Lower lobe of right lung (tissue), 2 donors: ENCODE data around the gene KIF3A. TPM values are rescaled to one million over a fixed set of nuclear protein-coding genes. Genes with fewer than 3 reads are reported as not detected.

Experiments used
- ATAC-seq, 2 donors: fragments of 200-7000 bp; cut with Tn5 transposase; one replicate each; pipeline ENCODE4 v1.9.1; 2020 to 2022; ENCODE audit warnings: mild to moderate bottlenecking in 2 of 2, moderate library complexity in 2 of 2
- DNase-seq: peaks from one replicate; pipeline ENCODE4 v3.0.0-alpha.2; 2020
- H3K27ac ChIP-seq: fragments of 200-600 bp; one replicate; pipeline ENCODE4 v1.8.0; 2022
- H3K27me3 ChIP-seq: fragments of 200-600 bp; one replicate; pipeline ENCODE4 v1.8.0; 2022; ENCODE audit warnings: low read depth
- H3K36me3 ChIP-seq: fragments of 200-600 bp; one replicate; pipeline ENCODE4 v1.8.0; 2022; ENCODE audit warnings: mild to moderate bottlenecking
- H3K4me1 ChIP-seq: fragments of 200-600 bp; one replicate; pipeline ENCODE4 v1.8.0; 2022
- H3K4me3 ChIP-seq: fragments of 200-600 bp; one replicate; pipeline ENCODE4 v1.8.0; 2022; ENCODE audit warnings: mild to moderate bottlenecking
- H3K9me3 ChIP-seq: fragments of 200-600 bp; one replicate; pipeline ENCODE4 v1.8.0; 2022
- intact Hi-C: fragments of 100-400 bp; cut with DNase I; formaldehyde crosslinking; loops from one replicate; pipeline ENCODE4 v1.11.0; 2022
- total RNA-seq: library from RNA; stranded (reverse); fragmentation: NEBNext Ultra II Directional; extraction: Animal tissue kit (Norgen Biotek cat#: 25700); gene quantifications from one replicate; pipeline ENCODE4 v1.2.1, GENCODE V29; 2021
- TF ChIP-seq, protein P1 (sequence below): fragments of 200-600 bp; IDR thresholded peaks from one replicate; pipeline ENCODE4 v1.8.0; 2022; ENCODE audit warnings: antibody characterized with exemption, mild to moderate bottlenecking
- donor health status: DM: no; HTN: yes; CAD: no; lungs with severe emphysema.

The KIF3A gene
- total RNA-seq, 1 donor from 2014 or later: 10.8 TPM

DNA sequence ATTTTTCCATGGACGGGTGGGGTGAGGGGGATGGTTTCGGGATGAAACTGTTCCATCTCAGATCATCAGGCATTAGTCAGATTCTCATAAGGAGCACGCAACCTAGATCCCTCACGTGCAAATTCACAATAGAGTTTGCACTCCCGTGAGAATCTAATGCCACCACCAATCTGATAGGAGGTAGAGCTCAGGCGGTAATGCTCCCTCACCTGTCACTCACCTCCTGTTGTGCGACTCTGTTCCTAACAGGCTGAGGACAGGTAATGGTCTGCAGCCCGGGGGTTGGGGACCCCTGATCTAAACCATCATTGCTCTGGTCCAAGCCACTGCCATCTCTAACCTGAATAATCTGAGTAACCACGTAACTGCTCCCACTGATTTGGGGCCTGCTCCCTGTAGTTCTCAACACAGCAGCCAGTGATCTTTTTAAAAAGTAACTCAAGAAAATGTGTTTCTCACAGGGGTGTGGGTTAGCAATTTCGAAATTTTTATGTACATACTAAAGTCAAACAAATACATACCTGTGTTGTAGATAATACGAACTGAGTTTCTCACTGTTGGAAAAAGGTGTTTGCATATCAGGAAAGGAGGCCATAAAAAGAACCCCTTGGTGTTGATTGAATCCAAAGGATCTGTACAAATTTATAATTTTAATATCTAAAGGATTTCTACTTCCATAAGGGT, 90.6 kb downstream of the KIF3A start:
- H3K27ac ChIP-seq: no peak overlapping the region
- H3K36me3 ChIP-seq: peaks cover 16% of the 10 kb centered on the region
- no peaks in the 10 kb centered on the region for H3K27me3 ChIP-seq
- TF ChIP-seq, protein P1, sequence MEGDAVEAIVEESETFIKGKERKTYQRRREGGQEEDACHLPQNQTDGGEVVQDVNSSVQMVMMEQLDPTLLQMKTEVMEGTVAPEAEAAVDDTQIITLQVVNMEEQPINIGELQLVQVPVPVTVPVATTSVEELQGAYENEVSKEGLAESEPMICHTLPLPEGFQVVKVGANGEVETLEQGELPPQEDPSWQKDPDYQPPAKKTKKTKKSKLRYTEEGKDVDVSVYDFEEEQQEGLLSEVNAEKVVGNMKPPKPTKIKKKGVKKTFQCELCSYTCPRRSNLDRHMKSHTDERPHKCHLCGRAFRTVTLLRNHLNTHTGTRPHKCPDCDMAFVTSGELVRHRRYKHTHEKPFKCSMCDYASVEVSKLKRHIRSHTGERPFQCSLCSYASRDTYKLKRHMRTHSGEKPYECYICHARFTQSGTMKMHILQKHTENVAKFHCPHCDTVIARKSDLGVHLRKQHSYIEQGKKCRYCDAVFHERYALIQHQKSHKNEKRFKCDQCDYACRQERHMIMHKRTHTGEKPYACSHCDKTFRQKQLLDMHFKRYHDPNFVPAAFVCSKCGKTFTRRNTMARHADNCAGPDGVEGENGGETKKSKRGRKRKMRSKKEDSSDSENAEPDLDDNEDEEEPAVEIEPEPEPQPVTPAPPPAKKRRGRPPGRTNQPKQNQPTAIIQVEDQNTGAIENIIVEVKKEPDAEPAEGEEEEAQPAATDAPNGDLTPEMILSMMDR: no peak
- DNase-seq: no peak
- intact Hi-C loops: no loop called here
- peaks cover 7% of the 10 kb centered on the region for H3K9me3 ChIP-seq
- no peak overlapping the region for H3K4me3 ChIP-seq
- ATAC-seq: no peak
- H3K4me1 ChIP-seq: no peaks in the 10 kb centered on the region

DNA sequence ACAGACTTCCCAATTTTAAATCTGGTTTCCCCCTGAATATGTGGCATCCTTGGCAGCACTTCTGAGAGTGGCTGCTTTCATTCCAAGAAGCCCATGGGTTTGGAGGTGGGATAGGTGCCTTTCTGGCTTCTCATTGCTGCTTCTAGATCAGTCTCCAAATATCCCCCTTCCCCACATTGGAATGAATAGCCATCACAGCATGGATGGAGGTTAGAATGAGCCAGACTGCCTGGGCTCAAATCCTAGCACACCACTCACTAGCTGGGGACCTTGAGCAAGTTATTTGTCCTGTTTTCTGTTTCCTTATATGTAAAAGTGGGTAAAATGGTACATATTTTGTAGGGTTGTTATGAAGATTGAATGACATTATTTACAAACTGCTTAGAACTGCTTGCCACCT, 93.2 kb downstream of the KIF3A start:
- H3K4me1 ChIP-seq: no peaks in the 10 kb centered on the region
- peaks cover 7% of the 10 kb centered on the region for H3K9me3 ChIP-seq
- H3K4me3 ChIP-seq: no peak overlapping the region
- TF ChIP-seq, protein P1: no peak
- intact Hi-C loops: no loop called here
- H3K27ac ChIP-seq: no peak overlapping the region
- ATAC-seq (no peak), DNase-seq (no peak)
- peaks cover 42% of the 10 kb centered on the region for H3K36me3 ChIP-seq
- H3K27me3 ChIP-seq: no peaks in the 10 kb centered on the region

Other genes with a start within 250 kb of the KIF3A start
- 81.2 TPM for gene IRF1, start 246.8 kb downstream of the KIF3A start, total RNA-seq
- not detected for gene IL5, start 194.0 kb downstream of the KIF3A start, total RNA-seq
- gene RAD50, start 180.6 kb downstream of the KIF3A start, total RNA-seq: 33.2 TPM
- gene IL13, start 79.4 kb downstream of the KIF3A start, total RNA-seq: not detected
- not detected for gene IL4, start 63.6 kb downstream of the KIF3A start, total RNA-seq
- 1.1 TPM for gene CCNI2, start 9.9 kb upstream of the KIF3A start, total RNA-seq
- gene SEPTIN8, start 39.7 kb upstream of the KIF3A start, total RNA-seq: 32.8 TPM
- gene SOWAHA, start 75.8 kb upstream of the KIF3A start, total RNA-seq: 0.18 TPM
- 17.3 TPM for gene SHROOM1, start 93.1 kb upstream of the KIF3A start, total RNA-seq
- 0.15 TPM for gene GDF9, start 128.9 kb upstream of the KIF3A start, total RNA-seq
- gene UQCRQ, start 129.1 kb upstream of the KIF3A start, total RNA-seq: 271 TPM
- gene LEAP2, start 136.1 kb upstream of the KIF3A start, total RNA-seq: 1.7 TPM
- 68.6 TPM for gene AFF4, start 226.1 kb upstream of the KIF3A start, total RNA-seq